Ascending aorta (tissue), 2 donors: ENCODE results near the gene EHBP1. TPM values are rescaled to one million over a fixed set of nuclear protein-coding genes. Genes with fewer than 3 reads are reported as not detected.

ENCODE experiments used
- DNase-seq, 2 donors: peaks; one replicate each; pipeline ENCODE4 v3.0.0-alpha.2; 2019; ENCODE audit warnings: low spot score in 2 of 2
- H3K27ac ChIP-seq, 2 donors: fragments of 200-600 bp; sonication (generic); one replicate each; pipeline ENCODE4 v1.5.1; 2016 to 2017; ENCODE audit warnings: mild to moderate bottlenecking in 1 of 2
- H3K27me3 ChIP-seq: fragments of 200-600 bp; sonication (generic); one replicate; pipeline ENCODE4 v1.5.1; 2017
- H3K36me3 ChIP-seq, 2 donors: fragments of 200-600 bp; sonication (generic); one replicate each; pipeline ENCODE4 v1.5.1; 2016
- H3K4me1 ChIP-seq, 2 donors: fragments of 200-600 bp; sonication (generic); one replicate each; pipeline ENCODE4 v1.5.1; 2016 to 2017; ENCODE audit warnings: mild to moderate bottlenecking in 1 of 2
- H3K4me3 ChIP-seq, 2 donors: fragments of 200-600 bp; sonication (generic); one replicate each; pipeline ENCODE4 v1.5.1; 2016 to 2017; ENCODE audit warnings: mild to moderate bottlenecking in 1 of 2
- H3K9me3 ChIP-seq, 2 donors: fragments of 200-600 bp; sonication (generic); one replicate each; pipeline ENCODE4 v1.5.1; 2016
- CTCF ChIP-seq, 3 experiments: fragments of 200-600 bp in 2 of 3; fragments of 450-650 bp in 1 of 3; sonication (generic) in 2 of 3; IDR thresholded peaks; one replicate each; pipeline ENCODE4 v1.5.1; 2016 to 2019; ENCODE audit warnings: antibody characterized with exemption in 3 of 3, mild to moderate bottlenecking in 1 of 3, moderate library complexity in 1 of 3
- intact Hi-C: fragments of 100-400 bp; cut with DNase I; formaldehyde crosslinking; loops from one replicate; pipeline ENCODE4 v1.15.1; 2023
- total RNA-seq: library from RNA; depleted of rRNA; stranded (reverse); fragments of >200 nt; gene quantifications from one replicate; pipeline ENCODE4 v1.1.0, GENCODE V29; 2016

EHBP1 gene
- total RNA-seq, 1 donor from 2014 or later: 19.9 TPM

GRCh38 chr2:62923881-62924280 is 218.4 kb downstream of the EHBP1 start:
- Histone ChIP-seq H3K4me1 (no peaks in the 10 kb centered on the region), H3K4me3 (no peak overlapping the region), H3K9me3 (peaks cover 0 to 17% of the 10 kb centered on the region in 2 donors), H3K27me3 (no peaks in the 10 kb centered on the region), H3K27ac (no peak overlapping the region), H3K36me3 (peaks cover 0 to 11% of the 10 kb centered on the region in 2 donors)
- intact Hi-C loops: no loop called here
- no peak for TF ChIP-seq CTCF (IDR thresholded peaks at IDR 0.05)
- DNase-seq: no peak

- intact Hi-C loops: no loop called here
- peaks cover 0 to 8% of the 10 kb centered on the region in 2 donors for H3K9me3 ChIP-seq
- H3K36me3 ChIP-seq: peaks cover 0 to 3% of the 10 kb centered on the region in 2 donors
- DNase-seq: no peak
- no peak overlapping the region for H3K27ac ChIP-seq
- H3K4me1 ChIP-seq: no peaks in the 10 kb centered on the region
- no peak overlapping the region for H3K4me3 ChIP-seq
- TF ChIP-seq CTCF (IDR thresholded peaks at IDR 0.05): no peak
- no peaks in the 10 kb centered on the region for H3K27me3 ChIP-seq
Observed at GRCh38 chr2:62928015-62928414, 222.5 kb downstream of the EHBP1 start.

GRCh38 chr2:62931536-62931935 is 226.0 kb downstream of the EHBP1 start:
- no peaks in the 10 kb centered on the region for H3K36me3 ChIP-seq
- no peaks in the 10 kb centered on the region for H3K27me3 ChIP-seq
- no peak for TF ChIP-seq CTCF (IDR thresholded peaks at IDR 0.05)
- H3K9me3 ChIP-seq: no peaks in the 10 kb centered on the region
- no peak for DNase-seq
- no peak overlapping the region for H3K4me3 ChIP-seq
- H3K4me1 ChIP-seq: no peaks in the 10 kb centered on the region
- intact Hi-C loops: no loop called here
- H3K27ac ChIP-seq: no peak overlapping the region

- Histone ChIP-seq H3K36me3 (no peaks in the 10 kb centered on the region), H3K27me3 (no peaks in the 10 kb centered on the region), H3K4me3 (no peak overlapping the region), H3K4me1 (no peaks in the 10 kb centered on the region), H3K27ac (no peak overlapping the region), H3K9me3 (no peaks in the 10 kb centered on the region)
- TF ChIP-seq CTCF (IDR thresholded peaks at IDR 0.05): no peak
- intact Hi-C loops: no loop called here
- no peak for DNase-seq
Observed at GRCh38 chr2:62933398-62933917, 227.9 kb downstream of the EHBP1 start.

- no peak overlapping the region for H3K27ac ChIP-seq
- no peaks in the 10 kb centered on the region for H3K27me3 ChIP-seq
- H3K36me3 ChIP-seq: no peaks in the 10 kb centered on the region
- TF ChIP-seq CTCF (IDR thresholded peaks at IDR 0.05): no peak
- no peaks in the 10 kb centered on the region for H3K9me3 ChIP-seq
- H3K4me3 ChIP-seq: no peak overlapping the region
- intact Hi-C loops: no loop called here
- H3K4me1 ChIP-seq: no peaks in the 10 kb centered on the region
- no peak for DNase-seq
Observed at GRCh38 chr2:62934517-62934916, 229.0 kb downstream of the EHBP1 start.

- no peaks in the 10 kb centered on the region for H3K36me3 ChIP-seq
- no peak overlapping the region for H3K27ac ChIP-seq
- no peaks in the 10 kb centered on the region for H3K9me3 ChIP-seq
- DNase-seq: no peak
- no peak overlapping the region for H3K4me3 ChIP-seq
- no peaks in the 10 kb centered on the region for H3K4me1 ChIP-seq
- no peaks in the 10 kb centered on the region for H3K27me3 ChIP-seq
- no peak for TF ChIP-seq CTCF (IDR thresholded peaks at IDR 0.05)
- intact Hi-C loops: no loop called here
Observed at GRCh38 chr2:62938126-62938525, 232.6 kb downstream of the EHBP1 start.
